Inflammatory macrophage treated with lipopolysaccharide for 1 hour (primary cell): ENCODE results near the gene GLCCI1.

ENCODE experiments used
- DNase-seq, 2 donors: peaks; one replicate each; pipeline ENCODE4 v3.0.0-alpha.2; 2020 to 2022

The GLCCI1 gene

GRCh38 chr7:8105449-8106095 is 137.0 kb downstream of the GLCCI1 start:
- DNase-seq, result no peak

DNA sequence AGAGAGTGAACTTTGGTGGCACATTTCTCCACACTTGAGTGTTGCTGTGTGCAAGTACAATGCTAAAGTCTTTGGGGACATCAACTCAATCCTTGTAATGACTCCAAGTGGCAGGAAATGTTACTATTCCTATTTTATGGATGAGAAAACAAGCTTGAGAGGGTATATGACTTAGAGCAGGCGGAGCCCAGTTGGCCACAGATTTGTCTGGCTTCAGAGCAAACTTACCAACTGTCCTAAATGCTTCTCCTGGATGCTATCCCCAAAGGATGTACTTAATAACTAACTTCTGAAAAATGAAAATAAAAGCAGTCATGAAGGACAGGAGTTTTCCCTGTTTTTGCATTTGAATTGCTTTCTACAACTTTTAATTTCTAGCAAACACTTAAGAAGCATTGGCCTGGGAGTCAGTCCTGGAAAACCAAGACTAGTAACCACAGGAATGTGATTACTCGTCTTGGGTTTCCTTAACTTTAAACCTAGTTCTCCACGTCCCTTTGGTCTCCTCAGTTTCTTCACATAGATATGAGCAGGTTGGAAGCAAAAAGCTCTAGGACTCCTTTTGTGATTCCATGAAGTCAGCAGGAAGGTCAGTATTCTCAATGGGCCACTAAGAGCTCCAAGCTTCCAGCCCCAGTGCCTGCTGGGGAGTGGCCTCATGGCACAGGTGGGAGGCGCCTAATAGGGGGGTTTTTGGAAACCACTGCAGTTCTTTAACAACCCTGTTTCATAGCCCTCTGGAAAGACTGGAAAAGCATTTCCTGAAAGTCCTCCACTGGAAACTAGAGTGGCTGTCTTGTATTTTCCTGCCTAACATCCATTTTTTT is 140.8 kb downstream of the GLCCI1 start:
- DNase-seq, result no peak

DNA sequence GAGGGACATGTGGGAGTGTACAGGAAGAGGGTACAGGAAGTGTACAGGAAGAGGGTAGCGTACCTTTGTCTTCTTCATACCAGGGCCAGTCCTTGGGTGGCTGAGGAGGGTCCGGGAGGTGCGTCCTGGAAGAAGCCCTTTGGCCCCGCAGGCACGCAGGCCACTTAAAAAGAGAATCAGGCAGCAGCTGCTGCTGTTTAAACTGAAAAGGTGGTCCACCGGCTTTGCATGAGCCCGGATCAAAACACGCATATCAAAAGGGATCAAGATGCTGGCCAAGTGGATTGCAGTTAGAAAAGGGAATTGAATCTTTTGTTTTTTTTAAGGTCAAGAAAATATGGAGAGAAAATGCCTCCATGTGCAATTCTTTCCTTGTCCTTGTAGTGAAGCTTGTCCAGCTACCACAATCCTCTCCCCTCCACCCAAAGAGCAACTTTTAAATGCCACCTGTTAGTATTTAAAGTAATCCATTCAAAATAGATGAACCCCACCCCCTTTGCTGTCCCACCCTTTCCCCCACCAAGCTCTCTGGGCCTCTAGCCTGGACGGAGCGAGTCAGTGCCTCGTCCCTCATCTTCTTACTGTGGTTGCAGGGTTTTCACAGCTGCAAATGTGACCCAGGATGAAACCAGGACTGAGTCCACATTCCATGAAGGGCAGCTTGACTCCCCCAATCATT is 142.8 kb downstream of the GLCCI1 start:
- DNase-seq, result no peak

DNA sequence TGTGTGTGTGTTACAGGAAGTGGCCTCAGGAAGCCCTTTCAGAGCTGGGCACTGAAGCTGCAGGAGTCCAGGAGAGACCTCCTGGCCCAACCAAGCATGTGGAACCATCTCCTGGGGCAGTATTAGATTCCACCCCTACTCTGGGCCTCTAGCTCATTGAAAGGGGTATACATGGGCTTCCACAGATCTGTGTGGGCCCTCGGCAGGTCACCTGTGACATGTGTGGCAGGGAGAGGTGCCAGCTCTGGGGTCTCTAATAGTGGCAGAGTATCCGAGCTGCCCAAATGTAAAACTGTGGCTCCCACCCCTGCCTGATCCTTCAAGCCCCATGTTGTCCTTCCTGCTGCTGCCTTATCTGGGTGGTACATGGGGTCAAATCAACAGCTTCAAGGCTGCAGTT is 144.1 kb downstream of the GLCCI1 start:
- no peak for DNase-seq

DNA sequence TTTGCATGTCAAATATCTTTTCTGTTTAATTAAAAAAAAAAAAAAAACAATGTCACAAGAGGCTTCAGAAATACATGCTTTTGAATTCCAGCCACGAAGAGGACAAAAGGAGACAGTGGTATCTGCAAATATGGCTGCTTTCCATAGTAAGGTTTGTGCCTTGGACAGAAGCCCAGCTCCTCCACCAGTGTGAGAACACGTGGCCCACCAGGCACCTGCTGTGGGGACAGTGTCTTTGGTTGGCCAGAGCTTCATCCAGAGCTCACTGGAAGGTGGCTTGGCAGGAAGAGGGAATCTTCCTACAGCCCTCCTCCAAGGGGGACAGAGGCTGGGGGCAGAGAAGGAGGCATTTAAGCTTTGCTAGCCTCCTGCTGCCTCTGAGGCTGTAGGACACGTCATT is 144.6 kb downstream of the GLCCI1 start:
- no peak for DNase-seq

- DNase-seq, result no peak
Observed at GRCh38 chr7:8114175-8114574, 145.6 kb downstream of the GLCCI1 start.

DNA sequence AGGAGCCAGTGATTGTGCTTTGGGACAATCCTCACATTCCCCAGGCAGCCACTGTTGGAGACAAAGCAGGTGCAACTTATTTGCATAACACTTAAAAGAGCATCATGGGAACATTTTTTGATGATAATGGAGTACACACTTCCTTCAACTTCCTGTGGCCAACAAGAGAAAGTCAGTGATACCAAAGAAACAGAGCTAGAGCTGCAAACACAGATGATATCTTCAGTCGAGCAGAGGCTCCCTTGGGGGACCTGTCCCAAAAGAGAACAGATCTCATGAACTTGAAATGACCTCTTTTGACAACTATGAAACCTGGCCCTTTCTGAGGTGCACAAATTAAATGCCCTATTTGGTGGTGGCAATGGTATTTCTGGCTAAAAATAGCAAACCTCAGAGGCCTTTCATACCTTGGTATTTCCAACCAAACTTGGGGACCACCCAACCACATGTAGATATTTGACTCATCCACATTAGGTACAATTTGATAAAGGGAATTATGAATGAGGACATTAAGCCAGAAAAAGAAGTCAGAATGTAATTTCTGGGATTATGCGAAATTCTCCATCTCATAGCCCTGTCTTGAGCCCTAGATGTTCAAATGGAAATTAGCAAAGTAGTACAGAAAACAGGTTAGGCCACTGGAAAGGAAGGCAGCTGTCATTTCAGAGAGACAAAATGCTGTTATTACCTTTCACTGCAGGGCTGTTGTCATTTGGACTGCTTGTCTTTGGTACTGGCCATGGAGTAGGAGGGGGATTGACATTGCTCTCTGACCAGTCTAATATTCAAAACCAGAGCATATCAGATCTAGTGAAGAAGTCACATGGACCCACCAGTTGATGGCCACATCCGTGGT is 147.2 kb downstream of the GLCCI1 start:
- DNase-seq, result no peak

DNA sequence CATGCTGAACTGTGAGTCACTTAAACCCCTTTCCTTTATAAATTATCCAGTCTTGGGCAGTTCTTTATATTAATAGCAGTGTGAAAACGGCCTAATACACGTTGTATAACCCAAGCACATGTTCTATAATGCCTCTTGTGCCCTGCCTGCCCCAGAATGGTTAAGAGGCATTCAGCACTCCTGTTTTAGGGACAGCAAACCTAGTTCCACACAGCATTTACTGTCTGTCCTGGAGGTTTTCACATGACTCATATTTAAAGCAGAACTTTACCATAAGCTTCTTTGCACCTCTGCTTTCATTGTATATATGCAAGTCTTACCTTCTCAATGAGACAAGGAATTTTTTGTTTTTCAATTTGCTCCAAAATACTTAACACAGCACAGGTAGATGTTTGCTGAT is 148.6 kb downstream of the GLCCI1 start:
- DNase-seq, result no peak

GRCh38 chr7:8119262-8119661 is 150.7 kb downstream of the GLCCI1 start:
- DNase-seq, result no peak

GRCh38 chr7:8120390-8121058 is 151.9 kb downstream of the GLCCI1 start:
- DNase-seq, result no peak

DNA sequence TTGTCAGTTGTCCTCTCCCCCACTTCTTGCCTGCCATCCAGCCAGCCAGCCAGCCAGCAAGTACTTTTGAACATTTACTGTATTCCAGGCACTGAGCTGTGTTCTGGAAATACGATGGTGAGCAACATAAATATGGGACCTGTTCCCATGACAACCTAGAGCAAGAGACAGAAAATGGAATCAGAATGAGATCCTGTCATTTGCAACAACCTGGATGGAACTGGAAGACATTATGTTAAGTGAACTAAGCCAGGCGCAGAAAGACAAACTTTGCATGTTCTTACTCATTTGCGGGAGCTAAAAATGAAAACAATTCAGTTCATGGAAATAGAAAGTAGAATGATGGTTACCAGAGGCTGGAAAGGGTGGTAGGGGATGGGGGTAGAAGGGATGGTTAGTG is 152.6 kb downstream of the GLCCI1 start:
- DNase-seq, result no peak

GRCh38 chr7:8125680-8126444 is 157.3 kb downstream of the GLCCI1 start:
- DNase-seq, result peak; percentile 35 to 61

GRCh38 chr7:8126601-8127167 is 158.1 kb downstream of the GLCCI1 start:
- DNase-seq, result peak; percentile 25 to 38

- peak in 1 of 2 donors; percentile 18 for DNase-seq
Observed at GRCh38 chr7:8128449-8129317, 160.1 kb downstream of the GLCCI1 start.

DNA sequence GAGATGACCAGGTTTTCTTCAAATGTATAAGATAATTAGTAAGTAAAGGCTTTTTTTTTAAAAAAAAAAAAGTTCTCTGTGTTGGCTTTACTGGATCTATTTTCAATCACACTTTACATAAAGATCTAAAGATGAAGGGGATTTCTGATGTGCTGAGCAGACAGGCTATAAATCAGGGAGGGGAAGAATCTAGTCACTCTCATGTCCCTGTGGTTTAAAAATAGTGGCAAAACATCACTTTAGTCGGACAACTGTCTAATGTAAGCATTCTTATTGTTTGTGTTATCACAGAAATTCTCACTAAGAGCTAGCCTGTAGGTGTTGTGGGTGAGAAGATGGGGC is 160.7 kb downstream of the GLCCI1 start:
- no peak for DNase-seq

DNA sequence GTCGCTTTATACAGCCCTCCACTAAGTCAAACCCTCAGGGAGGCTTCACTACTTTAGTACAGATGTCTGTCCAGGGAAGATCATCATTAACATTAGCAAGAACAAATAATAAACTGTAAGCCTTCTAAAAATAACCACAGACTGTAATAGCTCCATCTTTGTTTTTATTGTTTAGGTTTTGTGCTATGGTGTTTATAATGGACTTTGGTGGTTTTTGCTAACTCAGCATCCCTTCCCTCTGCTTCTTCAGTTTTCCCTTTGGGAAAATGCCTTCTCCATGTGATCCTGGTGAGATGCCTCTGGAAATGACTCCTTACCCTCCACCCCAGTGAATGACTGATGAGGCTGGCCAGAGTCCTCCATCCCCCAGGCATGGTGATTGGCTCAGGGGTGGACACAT is 162.1 kb downstream of the GLCCI1 start:
- no peak for DNase-seq

- DNase-seq, result no peak
Observed at GRCh38 chr7:8131694-8132605, 163.4 kb downstream of the GLCCI1 start.

DNA sequence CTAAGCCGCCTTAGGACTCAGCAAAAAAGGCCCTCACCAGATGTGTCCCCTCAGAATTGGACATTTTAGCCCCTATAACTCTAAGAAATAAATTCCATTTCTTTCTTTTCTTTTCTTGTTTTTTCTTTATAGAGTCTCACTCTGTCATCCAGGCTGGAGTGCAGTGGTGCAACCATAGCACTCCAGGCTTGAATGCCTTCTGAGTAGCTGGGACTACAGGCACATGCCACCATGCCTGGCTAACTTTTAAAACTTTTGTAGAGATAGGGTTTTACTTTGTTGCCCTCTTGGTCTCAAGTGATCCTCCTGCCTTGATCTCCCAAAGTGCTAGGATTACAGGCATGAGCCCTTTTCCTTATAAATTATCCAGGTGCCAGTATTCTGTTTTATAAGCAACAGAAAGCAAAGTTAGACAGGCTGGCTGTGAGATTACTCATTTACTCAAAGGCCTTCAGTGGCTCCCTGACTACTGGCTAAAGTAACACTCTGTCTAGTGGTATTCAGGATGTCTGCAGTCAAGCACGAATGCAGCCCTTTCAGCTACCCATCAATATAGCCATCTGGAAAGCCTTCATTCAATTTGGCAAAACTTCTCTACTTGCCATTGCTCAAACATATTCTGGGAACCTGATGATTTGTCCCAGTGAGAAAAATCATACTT is 164.7 kb downstream of the GLCCI1 start:
- no peak for DNase-seq
